HG03520 (cell line): ENCODE results near the gene SIVA1.
A peak's percentile ranks its signal among the peaks of the same experiment; 100 is the strongest.

Experiments used
- ATAC-seq: cut with Tn5 transposase; IDR thresholded peaks from one replicate; pipeline ENCODE4 v1.9.1; 2021; ENCODE audit warnings: mild to moderate bottlenecking, moderate library complexity; ENCODE audit not compliant: unreplicated experiment

Gene SIVA1

DNA sequence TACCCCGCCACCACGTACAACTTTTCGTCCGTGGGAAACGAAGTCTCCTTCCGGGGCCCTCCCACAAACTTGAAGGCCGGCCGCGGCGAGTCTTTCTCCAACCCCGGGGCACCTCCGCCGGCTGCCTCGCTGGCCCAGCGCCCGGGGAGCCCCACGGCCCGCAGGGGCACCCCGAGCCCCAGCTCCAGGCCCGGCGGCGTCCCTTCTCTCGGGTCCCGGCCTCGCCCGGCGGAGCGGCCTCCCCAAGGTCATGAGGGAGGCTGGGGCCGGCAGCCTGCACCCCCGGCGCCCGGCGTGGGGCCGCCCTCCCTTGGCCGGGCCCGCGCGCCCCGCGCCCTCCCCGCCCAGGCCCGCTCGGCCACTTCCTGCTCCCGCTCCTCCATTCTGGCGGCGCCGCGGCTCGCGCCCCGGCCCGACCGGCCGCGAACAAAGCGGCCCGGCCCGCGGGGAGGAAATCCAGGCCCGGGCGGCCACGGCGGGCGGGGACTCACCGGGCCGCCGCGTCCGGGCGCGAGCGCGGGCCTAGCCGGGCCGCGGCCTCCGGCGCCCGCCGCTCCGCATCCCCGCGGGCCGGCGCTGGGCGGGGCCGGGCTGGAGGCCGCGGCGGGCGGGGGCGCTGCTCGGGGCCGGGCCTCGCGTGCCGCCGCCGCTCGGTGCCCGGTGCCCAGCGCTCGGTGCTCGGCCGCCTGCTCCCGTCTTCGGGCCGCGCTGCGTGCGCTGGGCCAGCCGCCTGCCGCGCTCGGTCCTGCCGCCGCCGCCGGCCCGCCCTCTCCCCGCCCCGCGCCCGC, 42.2 kb downstream of the SIVA1 start, which contains the start of gene AKT1:
TSS of gene AKT1 (minus strand) at position 756 of the 788 bp plus-strand sequence. CDS start 3,105 bp downstream, outside the sequence.
- ATAC-seq = peak; percentile 22

GRCh38 chr14:104795781-104796686, 43.1 kb downstream of the SIVA1 start:
- peak; percentile 30 for ATAC-seq

GRCh38 chr14:104796687-104797081, 43.7 kb downstream of the SIVA1 start:
- no peak for ATAC-seq

- no peak for ATAC-seq
These were observed 44.4 kb downstream of the SIVA1 start for GRCh38 chr14:104797115-104798044.

DNA sequence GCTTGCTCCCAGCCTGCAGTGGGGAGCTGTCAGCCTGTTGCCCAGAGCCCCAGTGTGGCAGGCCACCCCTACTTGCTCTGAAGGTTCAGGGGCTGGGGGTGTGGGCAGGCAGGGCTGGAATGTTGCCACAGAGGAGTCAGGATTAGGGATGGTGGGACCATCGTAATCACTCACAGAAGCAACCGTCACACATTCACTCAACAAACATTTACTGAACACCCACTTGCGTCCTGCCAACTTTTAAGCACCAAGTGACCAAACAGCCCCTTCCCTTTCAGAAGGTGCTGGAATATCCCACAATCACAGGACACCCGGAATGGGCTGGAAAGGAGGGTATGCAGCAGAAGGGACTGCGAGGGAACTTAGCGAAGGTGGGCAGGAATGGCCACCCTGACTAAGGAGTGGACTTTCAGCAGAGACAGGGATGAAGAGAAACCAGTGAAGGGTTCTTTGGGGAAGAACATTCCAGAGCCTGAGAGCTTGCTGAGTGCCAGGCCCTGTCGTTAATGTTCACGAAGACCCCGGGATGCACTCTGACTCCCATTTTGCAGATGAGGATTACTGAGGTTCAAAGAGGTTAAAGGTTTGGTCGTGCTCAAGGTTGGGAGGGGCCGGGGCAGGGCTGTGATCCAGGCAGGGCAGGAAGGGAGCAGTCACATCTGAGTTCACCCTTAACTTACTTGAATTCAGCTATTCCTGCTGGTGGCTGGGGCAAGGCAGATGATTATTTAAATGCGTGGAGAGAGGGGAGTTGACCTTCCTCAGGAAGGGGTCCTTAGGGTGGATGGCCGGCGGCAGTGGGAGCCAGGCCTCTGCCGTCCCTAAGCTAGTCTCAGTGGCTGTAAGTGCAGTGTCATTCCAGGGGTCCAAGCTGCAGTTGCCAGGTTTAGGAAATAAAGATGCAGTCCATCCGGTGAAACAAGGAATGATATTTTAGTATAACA, 45.6 kb downstream of the SIVA1 start:
- ATAC-seq = no peak

DNA sequence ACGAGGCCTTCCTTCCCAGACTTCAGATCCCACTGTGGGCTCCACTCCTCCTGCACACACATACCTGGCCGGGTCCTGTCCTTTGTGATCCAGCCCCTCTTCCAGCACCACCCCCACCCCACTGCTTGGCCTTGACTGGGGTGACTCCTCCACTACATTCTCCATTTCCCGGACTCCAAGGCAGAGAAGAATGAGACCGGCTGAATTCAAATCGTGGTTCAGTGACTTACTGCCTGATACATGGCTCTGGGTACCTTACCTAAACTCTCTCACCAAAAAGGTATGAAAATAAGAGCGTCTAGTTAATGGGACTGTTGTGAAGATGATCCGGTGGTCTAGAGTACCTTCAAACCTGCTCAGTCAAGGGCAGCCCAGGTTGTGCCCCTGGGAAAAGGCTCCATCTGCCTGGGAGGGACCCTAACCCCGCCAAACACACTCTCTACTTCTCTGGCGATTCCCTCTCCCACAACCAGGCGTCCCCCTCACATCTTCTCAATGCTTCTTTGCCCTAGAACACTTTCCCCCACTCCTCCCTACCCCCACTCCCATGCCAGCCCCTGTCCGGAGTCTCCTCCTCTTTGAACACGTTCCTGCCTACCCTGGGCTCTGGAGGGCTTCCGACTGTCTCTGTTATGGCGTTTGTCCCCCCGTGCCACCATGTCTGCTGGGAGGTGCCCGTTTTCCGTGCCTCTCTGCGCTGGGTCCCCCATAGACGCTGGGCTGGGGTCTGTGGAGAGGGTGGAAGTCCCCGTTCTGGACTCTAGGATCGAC, 46.5 kb downstream of the SIVA1 start:
- ATAC-seq = no peak

DNA sequence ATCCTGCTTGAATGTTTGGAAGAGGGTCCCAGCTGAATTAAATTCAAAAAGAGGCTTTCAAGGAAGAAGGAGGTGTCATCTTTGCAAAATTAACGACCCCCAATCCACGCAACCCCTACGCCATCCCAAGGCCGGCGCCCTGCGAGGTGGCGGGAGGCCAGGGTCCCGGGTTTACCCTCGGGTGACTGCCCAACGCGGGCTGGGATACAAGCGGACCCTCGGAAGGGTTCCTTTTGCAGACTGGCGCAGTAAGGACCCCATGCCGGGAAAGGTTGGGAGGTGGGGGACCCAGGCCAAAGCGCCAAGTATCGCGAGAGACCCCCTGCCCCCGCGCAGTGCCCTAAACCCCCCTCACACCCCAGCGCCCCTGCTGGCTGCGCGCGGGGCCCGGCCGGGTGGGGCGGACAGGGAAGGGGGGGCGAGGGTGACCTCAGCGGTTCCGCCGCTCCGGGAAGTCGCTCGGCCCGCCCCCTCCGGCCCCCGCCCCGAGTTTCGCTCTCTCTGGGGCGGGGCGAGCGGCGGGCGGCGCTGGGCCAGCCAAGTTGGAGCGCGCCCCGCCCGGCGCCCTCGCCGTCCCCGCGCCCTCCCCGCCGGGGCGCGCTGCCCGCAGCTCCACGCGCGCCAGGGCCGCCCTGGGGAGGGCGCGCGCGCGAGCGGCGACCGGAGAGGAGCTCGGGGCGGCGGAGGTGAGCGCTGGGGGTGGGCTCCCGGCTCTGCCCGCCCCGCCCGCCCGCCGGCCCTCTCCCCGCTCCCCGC, 47.2 kb downstream of the SIVA1 start:
- ATAC-seq = peak; percentile 53

GRCh38 chr14:104800771-104801519, 48.0 kb downstream of the SIVA1 start, which contains the start of gene ZBTB42:
ZBTB42 (plus strand) TSS chr14:104801101; CDS start chr14:104801198, 97 bp downstream.
- peak; percentile 33 for ATAC-seq

GRCh38 chr14:104801520-104802393, 48.8 kb downstream of the SIVA1 start:
- ATAC-seq = no peak

DNA sequence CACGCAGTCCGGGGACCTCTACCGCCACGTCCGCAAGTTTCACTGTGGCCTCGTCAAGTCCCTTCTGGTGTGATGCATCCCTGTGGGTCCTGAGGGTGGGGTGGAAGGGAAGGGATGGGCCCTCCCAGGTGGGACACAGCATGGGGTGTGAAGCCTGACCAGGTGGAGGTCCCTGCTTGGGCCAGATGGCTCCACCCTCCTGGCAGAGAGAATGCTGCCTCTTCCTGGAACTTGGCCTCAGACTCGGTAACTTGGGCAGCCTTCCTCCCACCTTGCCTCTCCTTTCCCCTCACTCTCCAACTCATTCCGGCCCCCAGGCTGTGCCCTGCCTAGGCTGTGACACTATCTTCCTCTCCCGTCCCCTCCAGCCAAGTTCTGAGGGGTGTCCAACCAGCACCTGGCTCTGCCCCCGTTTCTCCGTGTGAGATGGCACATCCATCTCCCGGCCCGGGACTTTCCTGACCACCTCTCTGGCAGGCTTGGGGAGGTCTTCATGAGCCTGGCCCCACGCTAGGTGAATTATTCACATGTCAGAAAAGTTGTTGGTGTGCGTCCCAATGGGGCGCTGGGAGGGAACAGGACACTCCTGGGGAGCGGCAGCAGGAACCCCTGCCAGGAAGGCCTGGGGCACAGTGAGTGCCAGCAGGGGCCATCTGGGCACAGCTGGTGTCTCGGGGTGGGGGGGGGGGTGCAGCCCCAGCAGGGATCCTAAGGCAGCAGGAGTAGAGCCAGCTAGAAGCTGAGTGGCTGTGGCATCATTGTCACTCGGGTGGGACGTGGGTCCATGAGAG, 49.6 kb downstream of the SIVA1 start:
- no peak for ATAC-seq

DNA sequence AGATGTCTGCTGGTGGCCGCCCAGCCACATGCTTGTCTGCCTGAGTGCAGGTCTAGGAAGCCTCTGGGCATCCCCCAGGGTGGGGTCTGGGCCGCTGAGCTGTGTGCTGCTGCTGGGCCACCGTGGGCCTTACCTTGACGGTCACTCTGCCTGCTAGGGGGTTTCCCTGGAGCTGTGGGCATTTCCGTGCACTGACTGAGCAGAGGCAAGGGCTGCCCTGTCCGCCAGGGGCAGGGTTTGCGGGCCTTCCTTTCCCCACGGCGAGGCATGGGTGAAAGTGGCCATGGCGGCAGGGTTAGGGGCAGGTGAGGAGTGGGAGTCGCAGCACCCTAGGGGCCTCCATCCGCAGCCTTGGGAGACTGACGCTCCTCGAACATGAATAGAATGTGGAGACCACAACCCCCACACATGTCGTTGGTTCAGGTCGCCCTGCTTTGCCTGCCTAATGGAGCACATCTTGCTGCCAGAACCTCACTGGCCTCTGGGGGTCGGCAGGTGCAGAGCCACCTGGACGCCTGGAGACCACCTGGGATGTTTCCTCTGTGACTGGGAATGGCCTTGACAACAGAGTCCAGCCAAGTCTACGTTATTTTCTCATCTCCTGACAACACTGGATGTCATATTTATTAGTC, 50.4 kb downstream of the SIVA1 start:
- no peak for ATAC-seq

GRCh38 chr14:104803912-104804410, 51.0 kb downstream of the SIVA1 start:
- ATAC-seq = no peak

DNA sequence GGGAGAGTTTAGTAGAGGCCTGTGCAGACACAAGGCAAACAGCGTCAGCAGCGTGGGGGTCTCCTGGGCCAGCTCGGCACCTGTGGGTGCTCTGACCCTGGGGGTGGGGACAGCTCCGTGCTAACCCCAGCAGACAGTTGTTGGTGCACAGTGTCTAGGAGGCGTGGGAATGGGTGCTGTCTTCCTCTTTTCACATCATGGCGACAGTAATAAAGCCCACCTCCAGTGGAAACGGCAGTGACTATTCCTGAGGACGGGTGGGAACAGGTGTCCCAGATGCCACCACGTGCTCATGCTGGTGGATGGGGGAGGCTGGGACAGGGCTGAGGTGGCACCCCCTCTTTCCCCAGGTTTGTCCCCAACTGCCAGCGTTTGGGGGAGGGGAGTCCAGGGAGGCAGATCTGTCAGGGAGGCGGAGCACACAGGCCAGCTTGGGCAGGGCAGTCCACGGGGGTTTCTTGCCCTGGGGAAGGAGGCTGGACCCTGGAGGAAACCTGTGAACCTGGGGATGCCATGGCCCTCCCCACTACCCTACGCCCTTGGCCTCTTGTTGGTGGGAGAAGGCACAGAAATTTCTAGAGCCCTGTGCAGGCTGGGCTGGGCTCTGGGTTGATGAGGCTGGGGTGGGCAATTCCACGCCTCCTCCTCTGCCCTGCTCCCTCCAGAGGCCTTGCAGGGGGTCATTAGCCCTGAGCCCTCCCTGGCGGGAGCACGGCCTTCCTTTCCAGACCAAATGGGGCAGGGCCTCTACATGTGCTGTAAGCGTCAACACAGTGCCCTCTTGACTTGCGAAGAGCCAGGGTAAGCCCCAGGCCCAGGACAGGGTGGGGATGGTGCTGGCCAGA, 51.8 kb downstream of the SIVA1 start:
- ATAC-seq = no peak

GRCh38 chr14:104805326-104805678, 52.4 kb downstream of the SIVA1 start:
- no peak for ATAC-seq
